GM20000 (cell line): ENCODE measurements around the gene WDR87.

ENCODE experiments used
- DNase-seq: peaks from one replicate; pipeline ENCODE4 v3.0.0; 2012; ENCODE audit warnings: low spot score
- TF ChIP-seq, protein P1 (sequence below): IDR thresholded peaks from 2 replicates; pipeline ENCODE4 v1.5.1; 2012; ENCODE audit warnings: mild to moderate bottlenecking, control low read depth; ENCODE audit errors: extremely low read depth, missing control alignments

Gene WDR87

DNA sequence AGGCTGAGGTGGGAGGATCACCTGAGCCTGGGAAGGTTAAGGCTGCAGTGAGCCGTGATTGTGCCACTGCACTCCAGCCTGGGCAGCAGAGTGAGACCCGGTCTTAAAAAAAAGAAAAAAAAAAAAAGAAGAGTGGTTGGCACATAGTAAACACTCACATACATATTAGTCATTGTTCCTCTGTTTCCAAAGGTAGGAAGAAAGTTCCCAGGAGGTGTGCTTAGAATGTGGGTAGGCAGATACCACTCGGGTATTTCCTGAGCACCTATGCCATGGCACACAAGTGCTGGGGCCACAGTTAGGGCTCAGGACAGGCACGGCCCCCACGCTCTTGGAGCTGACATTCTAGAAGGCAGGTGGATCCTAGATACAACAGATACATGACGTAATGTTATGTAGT, 42.0 kb upstream of the WDR87 start:
- DNase-seq: no peak

DNA sequence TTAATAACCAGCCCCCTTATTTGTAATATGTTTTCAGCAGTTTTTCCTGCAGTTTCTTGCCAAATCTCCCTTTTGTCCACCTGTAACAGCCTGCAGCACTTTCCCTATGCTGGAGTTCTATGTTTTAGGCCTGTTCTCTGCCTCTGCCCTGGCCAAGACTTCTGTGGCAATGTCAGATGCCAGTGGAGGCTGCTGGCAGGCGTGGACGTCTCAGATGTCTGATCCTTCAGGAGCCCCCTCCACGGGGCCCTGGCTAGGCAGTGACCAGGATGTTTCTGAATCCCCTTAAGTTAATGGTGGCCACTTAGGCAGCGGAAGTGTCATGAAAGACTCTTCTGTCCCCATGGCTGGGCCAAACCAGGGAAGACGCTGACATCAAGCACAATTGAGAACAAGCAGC, 41.4 kb upstream of the WDR87 start:
- TF ChIP-seq, protein P1, sequence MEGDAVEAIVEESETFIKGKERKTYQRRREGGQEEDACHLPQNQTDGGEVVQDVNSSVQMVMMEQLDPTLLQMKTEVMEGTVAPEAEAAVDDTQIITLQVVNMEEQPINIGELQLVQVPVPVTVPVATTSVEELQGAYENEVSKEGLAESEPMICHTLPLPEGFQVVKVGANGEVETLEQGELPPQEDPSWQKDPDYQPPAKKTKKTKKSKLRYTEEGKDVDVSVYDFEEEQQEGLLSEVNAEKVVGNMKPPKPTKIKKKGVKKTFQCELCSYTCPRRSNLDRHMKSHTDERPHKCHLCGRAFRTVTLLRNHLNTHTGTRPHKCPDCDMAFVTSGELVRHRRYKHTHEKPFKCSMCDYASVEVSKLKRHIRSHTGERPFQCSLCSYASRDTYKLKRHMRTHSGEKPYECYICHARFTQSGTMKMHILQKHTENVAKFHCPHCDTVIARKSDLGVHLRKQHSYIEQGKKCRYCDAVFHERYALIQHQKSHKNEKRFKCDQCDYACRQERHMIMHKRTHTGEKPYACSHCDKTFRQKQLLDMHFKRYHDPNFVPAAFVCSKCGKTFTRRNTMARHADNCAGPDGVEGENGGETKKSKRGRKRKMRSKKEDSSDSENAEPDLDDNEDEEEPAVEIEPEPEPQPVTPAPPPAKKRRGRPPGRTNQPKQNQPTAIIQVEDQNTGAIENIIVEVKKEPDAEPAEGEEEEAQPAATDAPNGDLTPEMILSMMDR: no peak

More for the DNA sequence above, 42.0 kb upstream of the WDR87 start:
- TF ChIP-seq, protein P1: no peak

DNA sequence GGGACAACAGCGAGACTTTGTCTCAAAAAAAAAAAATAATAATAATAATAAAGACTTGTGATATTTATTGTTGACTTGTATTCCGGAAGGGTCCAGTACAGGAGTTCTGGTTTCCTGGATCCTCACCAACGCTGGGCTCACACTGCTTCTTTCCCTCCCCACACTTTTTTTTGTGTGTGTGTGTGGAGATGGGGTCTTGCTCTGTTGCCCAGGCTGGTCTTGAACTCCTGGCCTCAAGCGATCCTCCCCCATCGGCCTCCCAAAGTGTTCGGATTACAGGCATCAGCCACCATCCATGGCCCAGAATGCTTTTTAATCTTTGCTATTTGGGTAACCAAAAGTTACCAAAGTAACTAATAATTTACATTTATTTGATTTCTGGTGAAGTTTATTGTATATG, 39.7 kb upstream of the WDR87 start:
- DNase-seq: no peak
- TF ChIP-seq, protein P1: no peak

More for the DNA sequence above, 41.4 kb upstream of the WDR87 start:
- no peak for DNase-seq

- no peak for DNase-seq
- TF ChIP-seq, protein P1: no peak
Observed at GRCh38 chr19:37943480-37943879, 37.1 kb upstream of the WDR87 start.

DNA sequence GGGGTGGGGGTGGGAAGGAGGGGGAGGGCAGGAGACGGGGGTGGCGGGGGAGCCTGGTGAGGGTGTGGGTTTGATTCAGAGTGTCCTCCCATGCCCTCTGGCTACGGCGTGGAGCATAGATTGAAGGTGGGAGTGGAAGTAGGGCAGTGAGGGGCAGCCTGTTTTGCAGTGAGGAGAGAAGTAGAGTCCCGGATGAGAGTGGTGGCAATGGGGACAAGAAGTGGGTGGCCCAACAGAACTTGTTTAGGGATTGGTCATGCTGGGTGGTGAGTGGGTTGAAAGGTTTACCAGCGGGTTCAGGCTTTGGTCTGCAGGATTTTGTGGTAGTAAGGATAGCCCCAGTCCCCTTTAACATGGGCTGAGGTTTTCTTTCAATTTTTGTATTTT, 36.1 kb upstream of the WDR87 start:
- no peak for DNase-seq
- TF ChIP-seq, protein P1: no peak

DNA sequence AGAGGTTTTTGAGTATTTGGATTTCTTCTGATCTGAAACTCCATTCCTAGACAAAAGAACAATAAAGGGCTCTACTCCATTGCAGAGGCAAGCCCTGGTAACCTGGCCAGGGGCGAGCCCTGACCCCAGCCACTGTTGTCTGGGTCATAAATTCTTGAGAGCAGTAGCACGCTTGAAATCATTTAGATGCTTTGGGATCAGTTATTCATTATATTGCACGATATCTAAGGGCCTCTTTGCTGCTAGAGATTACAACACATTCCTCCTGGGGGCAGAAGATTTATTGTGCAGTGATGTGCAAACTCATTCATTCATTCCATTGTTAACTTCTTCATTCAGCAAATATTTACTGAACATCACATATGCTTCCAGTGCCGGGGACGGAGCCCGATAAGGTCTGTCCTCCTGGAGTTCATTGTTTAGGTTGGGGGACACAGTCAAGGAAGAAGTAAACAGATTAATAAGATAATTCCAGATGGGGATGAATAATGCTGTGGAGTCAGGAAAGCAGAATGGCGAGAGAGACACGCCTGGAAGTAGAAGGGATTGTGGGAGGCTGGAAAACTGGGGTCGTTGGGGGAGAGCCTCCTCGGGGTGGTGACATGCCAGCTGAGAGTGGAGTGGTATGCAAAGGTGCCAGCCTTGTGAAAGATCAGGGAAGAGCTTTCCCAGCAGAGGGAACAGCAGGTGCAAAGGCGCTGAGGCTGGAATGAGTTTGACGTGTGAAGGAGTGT, 35.6 kb upstream of the WDR87 start:
- DNase-seq: no peak
- TF ChIP-seq, protein P1: no peak

GRCh38 chr19:37938353-37938752, 32.0 kb upstream of the WDR87 start:
- TF ChIP-seq, protein P1: no peak
- DNase-seq: no peak
